ENCODE measurements around the gene POLD4.
A peak's percentile ranks its signal among the peaks of the same experiment; 100 is the strongest.
"Not testable (repeated sequence)": the region's sequence is repeated elsewhere in the genome, so short reads cannot be mapped to it uniquely, and the experiment has no call there.

POLD4 gene

DNA sequence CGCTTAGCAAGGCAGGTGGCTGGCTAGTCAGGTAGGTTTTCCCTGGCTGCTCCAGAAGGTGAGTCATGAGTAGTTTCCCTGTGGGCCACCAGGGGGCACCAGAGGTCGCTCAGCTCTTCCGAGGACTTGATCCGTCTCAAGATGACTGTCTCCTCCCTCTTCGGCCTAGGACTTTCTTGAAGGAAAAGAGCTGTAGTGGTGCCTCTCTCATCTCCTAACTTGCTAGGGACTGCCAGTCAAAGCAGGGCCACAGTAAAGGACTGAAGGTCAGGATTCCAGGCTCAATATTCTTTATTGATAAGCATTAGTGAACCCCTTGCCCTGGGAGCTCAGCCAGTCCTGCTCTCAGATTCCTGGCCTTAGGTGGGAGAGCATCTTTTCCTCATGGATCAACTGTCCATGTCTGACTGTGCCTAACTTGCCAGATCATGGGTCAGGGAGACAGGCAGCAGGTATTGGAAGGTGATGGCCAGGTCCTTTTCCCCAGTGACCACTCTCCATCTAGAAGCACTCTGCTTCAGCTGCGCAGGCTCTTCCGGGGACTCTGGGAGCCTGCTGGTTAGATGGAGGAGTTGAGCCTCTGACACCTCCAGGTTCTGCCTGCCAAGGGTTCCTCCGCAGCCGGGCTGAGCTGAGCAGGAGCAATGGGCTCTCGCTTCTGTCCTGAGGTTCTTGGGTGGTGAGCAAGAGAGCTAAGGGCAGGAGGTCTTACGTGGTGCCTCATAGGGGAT lies 1.9 kb downstream of the POLD4 start:
- DNase-seq, result peak; percentile 71

DNA sequence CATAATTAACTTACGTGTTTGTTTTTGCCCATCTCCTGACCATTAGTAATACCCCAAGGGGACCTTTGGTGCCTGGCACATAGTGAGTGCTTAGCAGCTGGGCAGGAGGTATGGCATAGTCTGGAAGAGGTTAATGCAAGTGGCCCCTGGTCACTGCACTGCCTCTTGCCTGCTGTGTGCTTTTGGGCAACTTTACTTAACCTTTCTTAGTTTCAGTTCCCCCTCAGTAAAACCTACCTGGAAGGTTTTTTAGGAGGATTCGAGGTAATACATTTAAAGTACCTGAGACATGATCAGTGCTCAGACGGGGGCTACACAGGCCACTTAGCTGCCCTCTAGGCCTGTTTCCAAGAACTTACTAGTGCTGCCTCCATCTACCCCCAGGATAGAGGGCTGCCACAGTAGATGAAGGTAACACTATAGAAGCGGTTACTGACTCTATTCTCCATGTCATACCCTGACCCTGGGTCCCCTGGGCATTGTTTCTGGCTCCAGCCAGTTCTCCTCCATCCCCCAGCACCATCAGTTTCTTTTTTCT lies 3.3 kb downstream of the POLD4 start:
- no peak for DNase-seq

DNA sequence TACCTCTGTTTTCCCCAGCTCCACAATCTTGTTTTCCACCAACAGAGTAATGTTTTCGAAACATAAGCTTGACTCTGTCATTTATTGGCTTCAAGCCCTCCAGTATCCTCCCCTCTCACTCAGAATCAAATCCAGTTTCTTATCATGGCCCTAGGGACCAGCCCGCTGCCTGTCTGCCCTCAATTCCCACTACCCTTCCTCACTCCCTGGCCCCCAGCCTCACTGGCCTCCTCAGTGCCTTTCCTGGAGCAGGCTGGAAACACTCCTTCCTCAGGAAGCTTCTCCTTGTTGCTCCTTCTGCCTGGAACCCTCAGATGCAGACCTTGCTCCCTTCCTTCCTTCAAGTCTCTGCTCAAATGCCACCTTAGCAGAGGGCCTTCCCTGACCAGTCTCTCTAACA lies 3.9 kb downstream of the POLD4 start:
- DNase-seq, result no peak

DNA sequence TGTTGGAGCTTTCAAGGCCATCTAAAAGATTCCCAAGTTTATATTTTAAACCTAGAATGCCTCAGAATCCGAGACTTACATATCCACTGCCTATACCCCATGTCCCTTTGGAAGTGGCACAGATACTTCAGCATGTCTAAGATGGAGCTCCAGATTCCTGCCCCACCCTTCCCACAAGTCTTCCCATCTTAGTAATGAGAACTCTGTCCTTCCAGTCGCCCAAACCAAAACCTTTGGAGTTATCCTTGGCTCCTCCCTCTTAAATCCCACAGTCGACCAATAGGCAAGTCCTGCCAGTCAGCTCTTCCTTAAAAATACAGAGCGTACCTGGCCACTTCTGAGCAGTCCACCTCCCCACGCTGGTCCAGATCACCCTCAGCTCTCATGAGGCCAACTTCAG lies 4.3 kb downstream of the POLD4 start:
- no peak for DNase-seq

DNA sequence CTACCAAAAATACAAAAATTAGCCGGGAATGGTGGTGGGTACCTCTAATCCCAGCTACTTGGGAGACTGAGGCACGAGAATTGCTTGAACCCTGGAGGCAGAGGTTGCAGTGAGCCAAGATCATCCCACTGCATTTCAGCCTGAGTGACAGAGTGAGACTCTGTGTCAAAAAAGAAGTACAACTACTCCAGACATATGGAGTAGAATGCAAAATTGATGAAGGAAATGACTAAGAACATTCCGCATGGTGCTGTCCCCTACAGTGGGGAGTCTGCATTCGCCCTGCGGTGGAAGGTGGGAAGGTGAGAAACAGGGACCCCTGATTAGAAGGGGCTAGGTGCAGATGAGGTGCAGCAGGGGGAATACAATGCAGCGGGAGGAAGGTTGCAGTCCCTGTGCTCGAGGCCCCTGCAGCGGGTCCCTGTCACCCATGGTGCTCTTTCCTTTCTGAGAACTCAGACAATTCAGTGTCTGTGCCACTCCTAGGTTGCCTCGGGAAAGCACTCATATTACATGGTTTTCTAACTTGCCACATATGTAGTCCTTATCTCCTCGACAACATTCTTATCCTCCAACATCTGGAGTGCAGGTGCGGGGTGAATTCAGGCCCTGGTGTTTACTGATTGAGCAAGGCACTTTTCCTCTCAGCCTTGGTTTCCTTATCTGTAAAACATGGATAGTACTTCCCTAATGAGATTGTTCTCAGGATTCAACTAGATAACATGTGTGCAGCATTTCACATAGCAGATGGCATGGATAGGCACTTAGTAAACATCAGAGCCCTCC lies 5.2 kb downstream of the POLD4 start:
- DNase-seq, result no peak

DNA sequence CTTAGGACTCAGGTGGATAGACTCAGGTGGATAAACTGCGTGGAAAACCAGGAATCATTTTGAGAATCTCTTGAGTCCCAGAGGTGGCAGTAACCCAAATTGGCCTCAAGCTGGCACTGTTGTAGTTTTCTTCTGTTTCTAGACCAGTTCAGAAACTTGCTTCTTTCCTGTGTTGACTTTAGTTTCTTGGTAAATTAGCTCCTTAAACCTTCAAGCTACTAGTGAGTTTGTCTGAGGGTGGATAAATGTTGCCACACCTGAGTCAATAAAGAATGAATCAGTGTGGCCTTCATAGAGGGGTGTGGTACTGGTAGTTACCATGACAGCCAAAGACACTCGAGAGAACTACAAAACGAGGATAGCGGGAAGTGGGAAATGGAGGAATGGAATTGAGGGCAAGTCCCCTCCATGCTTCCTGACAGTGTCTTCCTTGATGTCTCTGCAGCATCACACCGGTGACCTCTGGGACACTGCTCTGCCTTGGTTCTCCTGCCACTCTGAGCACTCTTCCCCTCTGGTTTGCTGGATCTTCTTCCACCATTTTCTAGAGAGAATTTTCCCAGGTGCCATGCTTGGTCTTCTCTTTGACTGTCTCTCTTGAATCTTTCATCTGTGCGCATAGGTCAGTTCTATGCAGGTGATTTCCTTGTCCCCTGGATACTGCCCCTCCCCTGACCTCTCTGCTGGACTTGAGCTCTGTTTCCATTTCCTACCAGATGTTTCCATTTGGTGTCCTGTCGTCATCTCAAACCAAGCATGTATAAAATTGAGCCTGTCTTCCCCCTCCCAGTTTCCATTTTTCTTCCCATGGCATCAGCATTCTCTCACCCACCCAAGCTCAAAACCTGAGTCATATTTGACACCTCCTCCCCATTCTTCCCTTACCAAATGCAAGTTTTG lies 7.2 kb downstream of the POLD4 start:
- peak; percentile 56 for DNase-seq

DNA sequence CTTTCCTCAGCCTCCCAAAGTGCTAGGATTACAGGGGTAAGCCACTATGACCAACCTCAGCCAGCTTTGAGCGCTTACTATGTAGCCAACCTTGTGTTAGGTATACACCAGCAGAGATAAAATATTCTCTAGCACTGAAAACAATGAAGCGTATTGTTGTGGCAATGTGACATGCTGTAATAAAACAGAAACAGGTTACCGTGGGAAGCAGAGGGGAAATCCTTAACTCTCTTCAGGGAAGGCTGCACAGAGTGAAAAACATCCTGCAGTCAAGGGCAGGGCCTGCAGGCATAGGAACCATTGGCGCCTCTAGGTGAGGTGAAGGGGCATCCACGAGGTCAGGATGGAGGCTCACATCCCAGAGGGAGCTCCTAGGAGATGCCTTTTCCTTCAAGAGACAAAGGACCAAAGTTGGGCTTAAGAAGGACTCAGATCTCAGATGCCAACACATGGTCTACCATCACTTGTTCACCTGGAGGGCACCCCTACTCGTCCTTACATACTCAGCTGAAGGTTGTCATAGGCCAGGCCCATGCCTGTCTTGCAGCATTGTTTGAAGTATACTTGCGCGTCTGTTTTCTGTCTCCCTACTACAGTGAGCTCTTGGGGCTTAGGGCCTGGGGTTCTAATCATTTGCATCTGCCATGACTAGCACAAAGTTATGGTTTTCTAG lies 8.0 kb downstream of the POLD4 start:
- no peak for DNase-seq

GRCh38 chr11:67344264-67344663 lies 9.1 kb downstream of the POLD4 start:
- DNase-seq, result no peak

DNA sequence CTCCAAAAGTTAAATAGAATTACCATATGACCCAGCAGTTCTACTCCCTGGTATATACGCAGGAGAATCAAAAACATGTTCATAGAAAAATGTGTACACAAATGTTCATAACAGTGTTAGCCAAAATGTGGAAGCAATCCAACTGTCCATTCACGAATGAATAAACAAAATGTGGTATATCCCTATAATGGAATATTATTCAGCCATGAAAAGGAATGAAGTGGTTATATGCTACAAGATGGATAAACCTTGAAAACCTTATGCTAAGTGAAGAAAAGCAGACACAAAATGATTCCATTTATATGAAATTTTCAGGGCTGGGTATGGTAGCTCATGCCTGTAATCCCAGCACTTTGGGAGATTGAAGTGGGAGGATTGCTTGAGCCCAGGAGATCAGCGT lies 16.1 kb downstream of the POLD4 start:
- no peak for DNase-seq

DNA sequence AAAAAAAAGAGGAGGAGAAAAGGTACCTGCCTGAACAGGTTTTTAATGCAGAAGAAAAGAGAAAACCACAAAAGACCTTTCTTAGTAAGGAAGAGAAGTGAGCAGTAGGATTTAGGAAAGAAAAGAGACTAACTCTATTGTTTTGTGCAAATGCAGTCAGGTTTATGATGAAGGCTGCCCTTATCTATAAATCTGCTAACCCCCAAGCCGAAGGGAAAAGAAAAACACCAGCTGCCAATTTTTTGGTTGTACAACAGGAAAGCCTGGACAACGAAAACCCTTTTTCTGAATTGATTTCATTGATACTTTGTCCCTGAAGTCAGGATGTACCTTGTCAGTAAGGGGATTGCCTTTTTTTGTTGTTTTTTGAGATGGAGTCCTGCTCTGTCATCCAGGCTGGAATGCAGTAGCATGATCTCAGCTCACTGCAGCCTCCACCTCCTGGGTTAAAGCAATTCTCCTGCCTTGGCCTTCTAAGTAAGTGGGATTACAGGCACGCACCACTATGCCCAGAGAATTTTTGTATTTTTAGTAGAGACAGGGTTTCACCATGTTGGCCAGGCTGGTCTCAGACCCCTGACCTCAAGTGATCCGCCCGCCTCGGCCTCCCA lies 21.2 kb downstream of the POLD4 start:
- no peak for DNase-seq

- DNase-seq, result no peak
These were observed 29.8 kb downstream of the POLD4 start for GRCh38 chr11:67323526-67323925.

DNA sequence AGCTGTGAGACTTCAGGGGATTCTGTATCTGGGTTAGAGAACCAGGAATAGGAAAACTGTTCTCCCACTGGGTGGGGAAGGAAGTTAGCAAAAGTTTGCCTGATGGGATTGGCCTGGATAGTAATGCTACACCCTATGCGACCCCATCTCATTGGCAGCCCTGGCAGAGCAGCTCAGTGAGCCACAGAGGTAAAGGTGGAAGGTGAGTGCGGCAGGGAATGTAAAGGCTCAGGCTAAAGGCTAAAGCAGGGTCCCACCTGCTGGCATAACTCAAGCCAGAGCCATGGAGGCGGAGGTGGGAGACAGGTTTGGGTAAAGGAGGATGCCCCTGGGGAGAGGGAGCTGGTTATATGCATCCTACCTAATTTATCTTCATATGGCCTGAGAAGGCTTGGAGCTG lies 31.3 kb downstream of the POLD4 start:
- no peak for DNase-seq

- no peak for DNase-seq
These were observed 32.0 kb downstream of the POLD4 start for GRCh38 chr11:67321313-67321871.

- no peak for DNase-seq
These were observed 32.7 kb downstream of the POLD4 start for GRCh38 chr11:67320691-67321090.

GRCh38 chr11:67320011-67320410 lies 33.3 kb downstream of the POLD4 start:
- peak; percentile 15 for DNase-seq

DNA sequence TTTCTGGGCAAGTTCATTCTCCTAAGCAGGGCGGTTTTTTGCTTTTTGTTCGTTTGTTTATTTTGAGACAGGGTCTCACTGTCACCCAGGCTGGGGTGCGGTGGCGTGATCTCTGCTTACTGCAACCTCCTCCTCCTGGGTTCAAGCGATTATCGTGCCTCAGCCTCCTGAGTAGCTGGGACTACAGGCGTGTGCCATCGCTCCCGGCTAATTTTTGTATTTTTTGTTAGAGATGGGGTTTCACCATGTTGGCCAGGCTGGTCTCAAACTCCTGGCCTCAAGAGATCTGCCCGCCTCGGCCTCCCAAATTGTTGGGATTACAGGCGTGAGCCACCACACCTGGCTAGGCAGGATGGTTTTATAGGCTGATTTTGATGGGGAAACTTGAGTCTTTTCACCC lies 34.5 kb downstream of the POLD4 start:
- not testable (repeated sequence) for DNase-seq

DNA sequence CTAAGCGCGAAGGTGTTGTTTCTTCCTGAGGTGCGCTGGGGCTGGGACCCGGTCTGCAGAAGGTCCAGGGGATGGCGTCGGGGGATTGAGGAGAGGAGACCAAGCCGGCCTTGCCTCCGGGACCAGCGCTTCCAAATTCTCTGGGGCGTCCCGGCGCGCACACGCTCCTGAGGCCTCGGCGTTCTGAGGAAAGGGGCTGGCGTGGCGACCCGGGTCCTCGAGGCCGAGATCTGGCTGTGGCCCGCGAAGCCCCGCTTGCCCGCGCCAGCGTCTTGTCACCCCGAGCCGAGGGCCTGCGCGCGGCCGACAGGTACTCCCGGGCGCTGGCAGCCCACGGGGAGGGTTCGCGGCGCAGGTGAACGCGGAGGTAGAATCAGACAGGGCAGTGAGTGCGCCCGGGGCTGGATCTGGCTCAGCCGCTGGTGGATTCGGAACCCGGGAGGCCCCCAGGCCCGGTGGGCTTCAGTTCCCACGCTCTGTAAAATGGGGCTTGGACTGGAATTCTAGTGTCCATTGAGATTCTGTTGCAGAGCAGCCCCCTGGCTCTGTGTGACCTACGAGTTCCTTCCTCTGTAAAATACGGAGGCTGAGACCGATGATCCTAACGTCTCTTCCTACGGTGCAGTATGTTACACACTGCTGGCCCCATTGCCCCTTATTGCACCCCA lies 35.3 kb downstream of the POLD4 start:
- DNase-seq, result no peak

DNA sequence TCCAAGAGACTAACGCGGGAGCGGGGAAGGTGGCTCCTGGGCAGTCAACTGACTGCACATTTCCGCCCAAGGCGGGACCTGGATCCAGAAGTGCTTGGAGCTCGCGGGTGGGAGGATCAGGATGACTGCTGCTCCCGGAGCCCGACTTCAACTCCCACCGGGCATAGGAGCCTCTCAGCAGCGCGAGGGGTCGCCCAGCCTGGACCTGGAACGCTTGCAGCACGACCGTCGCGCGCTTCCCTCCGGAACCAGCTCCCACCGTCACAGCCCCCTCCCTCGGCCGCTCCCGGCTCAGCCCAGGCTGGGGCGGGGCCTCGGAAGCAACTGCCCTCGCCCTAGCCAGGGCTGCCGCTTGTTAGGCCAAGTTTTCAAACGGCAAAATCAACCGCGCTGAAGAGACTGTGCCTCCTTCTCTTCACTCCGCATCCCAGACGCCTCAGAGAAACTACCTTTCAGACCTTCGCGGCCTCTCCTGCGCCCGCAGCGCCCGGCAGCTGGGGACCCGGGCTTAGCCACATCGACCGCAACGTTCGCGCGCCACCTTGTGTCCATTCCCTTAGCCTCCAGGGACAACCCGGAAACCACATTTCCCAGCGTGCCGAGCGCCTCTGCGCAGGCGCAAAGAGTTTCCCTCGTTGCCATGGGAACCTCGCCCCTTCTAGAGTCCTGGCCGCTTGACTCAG lies 36.0 kb downstream of the POLD4 start:
- peak; percentile 93 for DNase-seq

GRCh38 chr11:67316882-67317204 lies 36.5 kb downstream of the POLD4 start:
- no peak for DNase-seq

DNA sequence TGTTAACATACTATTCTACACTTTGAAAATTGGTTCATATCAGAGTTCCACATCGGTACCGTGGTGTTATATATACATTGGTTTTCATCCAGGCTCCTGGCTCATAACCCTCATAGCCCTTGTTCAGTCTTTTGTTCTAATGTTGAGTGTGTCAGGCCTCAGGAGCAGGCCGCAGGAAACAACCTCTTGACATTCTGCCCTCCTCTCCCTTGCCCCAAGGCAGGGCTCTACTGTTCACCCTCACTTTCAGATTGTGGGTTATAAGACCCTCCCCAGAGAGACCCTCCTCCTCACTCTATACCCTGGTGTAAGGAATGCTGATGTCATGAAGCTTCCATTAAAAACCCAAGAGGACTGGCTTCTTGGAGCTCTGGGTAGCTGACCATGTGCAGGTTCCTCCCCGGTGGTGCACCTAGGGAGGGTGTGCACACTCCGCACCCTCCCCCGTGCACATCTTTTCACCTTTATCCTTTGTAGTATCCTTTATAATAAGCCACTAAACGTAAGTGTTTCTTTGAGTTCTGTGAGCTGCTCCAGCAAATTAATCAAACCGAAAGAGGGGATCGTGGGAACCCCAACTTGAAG lies 37.9 kb downstream of the POLD4 start:
- DNase-seq, result no peak
